Epithelial cell of proximal tubule (primary cell): ENCODE measurements around the gene STX3. TPM values are rescaled to one million over a fixed set of nuclear protein-coding genes. Genes with fewer than 3 reads are reported as not detected.

Experiments used
- DNase-seq: peaks from one replicate; pipeline ENCODE4 v3.0.0-alpha.2; 2011; ENCODE audit warnings: low read depth
- H3K4me3 ChIP-seq: 2 replicates; pipeline ENCODE4 v1.5.1; 2011; ENCODE audit warnings: low read depth, mild to moderate bottlenecking, low read length
- CTCF ChIP-seq: conservative IDR thresholded peaks from 2 replicates; pipeline ENCODE4 v1.5.1; 2012; ENCODE audit warnings: low read depth, mild to moderate bottlenecking, low read length
- total RNA-seq: library from RNA; depleted of rRNA; stranded (reverse); fragments of >200 nt; gene quantifications from 2 replicates; pipeline ENCODE4 v1.2.3, GENCODE V29; 2015

Gene STX3
- total RNA-seq, 1 donor from 2014 or later: 45.0 TPM

- no peak for DNase-seq
- H3K4me3 ChIP-seq: no peak overlapping the region
- TF ChIP-seq CTCF: no peak
Measured at GRCh38 chr11:59716051-59716450, 39.1 kb upstream of the STX3 start.

- DNase-seq: no peak
- H3K4me3 ChIP-seq: no peak overlapping the region
- TF ChIP-seq CTCF: no peak
Measured at GRCh38 chr11:59719556-59719955, 35.6 kb upstream of the STX3 start.

DNA sequence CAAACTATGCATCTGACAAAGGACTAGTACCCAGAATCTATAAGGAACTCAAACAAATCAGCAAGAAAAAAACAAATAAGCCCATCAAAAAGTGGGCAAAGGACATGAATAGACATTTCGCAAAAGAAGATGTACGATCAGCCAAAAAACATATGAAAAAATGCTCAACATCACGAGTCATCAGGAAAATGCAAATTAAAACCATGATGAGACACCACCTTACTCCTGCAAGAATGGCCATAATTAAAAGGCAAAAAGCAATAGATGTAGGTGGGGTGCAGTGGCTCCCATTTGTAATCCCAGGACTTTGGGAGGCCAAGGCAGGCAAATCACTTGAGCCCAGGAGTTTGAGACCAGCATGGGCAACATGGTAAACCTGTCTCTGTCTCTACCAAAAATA lies 31.1 kb upstream of the STX3 start:
- TF ChIP-seq CTCF: no peak

GRCh38 chr11:59727426-59727825 lies 27.8 kb upstream of the STX3 start:
- no peak for TF ChIP-seq CTCF
- no peak for DNase-seq
- no peak overlapping the region for H3K4me3 ChIP-seq

More for the DNA sequence above, 31.1 kb upstream of the STX3 start:
- DNase-seq: no peak
- no peak overlapping the region for H3K4me3 ChIP-seq

DNA sequence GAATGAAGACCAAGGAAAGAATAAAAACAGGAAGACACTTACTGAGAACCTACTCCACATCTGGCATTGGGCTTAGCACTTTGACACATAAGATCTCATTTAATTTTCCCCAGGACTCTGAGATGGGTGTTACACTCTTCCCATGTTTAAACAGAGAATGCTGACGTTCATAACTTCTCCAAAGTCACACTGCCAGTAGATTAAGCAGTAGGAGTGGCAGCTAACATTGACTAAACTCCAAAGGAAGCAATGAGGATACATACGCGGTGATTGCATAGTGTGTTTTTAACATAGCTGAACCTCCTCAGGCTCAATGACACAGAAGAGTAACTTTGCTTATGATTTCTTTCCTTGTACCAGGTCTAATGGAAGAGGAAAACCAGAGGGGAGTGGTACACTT lies 27.0 kb upstream of the STX3 start:
- TF ChIP-seq CTCF: no peak
- DNase-seq: no peak
- H3K4me3 ChIP-seq: no peak overlapping the region

DNA sequence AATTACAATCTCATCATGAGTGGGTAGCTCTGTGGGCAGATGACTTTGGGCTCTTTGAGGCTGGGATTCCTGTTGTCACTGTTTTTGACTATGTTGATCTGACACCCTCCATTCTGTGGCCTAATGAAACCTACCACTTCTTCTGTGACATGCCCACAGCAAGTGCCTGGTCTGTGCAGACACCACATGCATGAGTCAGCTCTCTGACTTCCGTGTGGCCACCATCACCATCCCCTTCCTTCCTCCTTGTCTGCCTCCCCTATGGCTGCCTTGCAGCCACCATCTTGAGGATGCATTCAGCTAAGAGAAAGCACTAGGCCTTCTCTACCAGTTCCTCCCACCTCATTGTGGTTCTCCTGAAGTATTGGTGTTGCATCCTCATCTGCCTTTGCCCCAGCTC lies 26.3 kb upstream of the STX3 start:
- no peak for TF ChIP-seq CTCF
- no peak overlapping the region for H3K4me3 ChIP-seq
- DNase-seq: no peak

GRCh38 chr11:59729834-59730233 lies 25.3 kb upstream of the STX3 start:
- no peak overlapping the region for H3K4me3 ChIP-seq
- no peak for DNase-seq
- no peak for TF ChIP-seq CTCF
